ENCODE results near the gene MAPK10. TPM values are rescaled to one million over a fixed set of nuclear protein-coding genes. Genes with fewer than 3 reads are reported as not detected.

Gene MAPK10
- total RNA-seq, 4 donors from 2014 or later: 4.5 to 13.7 (median 9.8) TPM

- DNase-seq (ENCODE audit: extremely low spot score): no peak
- Histone ChIP-seq H3K9me3 (no peaks in the 10 kb centered on the region), H3K36me3 (no peaks in the 10 kb centered on the region), H3K4me1 (peaks cover 0 to 16% (median 4%) of the 10 kb centered on the region in 4 donors), H3K4me3 (no peak overlapping the region), H3K27ac (replicated peaks in 1 of 4) (no peak overlapping the region), H3K27me3 (no peaks in the 10 kb centered on the region)
- TF ChIP-seq POLR2AphosphoS5 (IDR thresholded peaks at IDR 0.05) (no peak), EP300 (IDR thresholded peaks at IDR 0.05) (no peak), CTCF (IDR thresholded peaks at IDR 0.05) (no peak), POLR2A (IDR thresholded peaks at IDR 0.05; ENCODE audit: low read depth) (no peak)
- intact Hi-C loops (cut with DNase I): no loop called here
- WGBS: 89% methylated on average over 4 of the region's 4 CpGs
Measured at GRCh38 chr4:86356425-86357210, 3.2 kb downstream of the MAPK10 start.

GRCh38 chr4:86354390-86354789 is 5.5 kb downstream of the MAPK10 start:
- Histone ChIP-seq H3K4me3 (no peak overlapping the region), H3K36me3 (no peaks in the 10 kb centered on the region), H3K4me1 (peaks cover 0 to 9% (median 0%) of the 10 kb centered on the region in 4 donors), H3K27me3 (no peaks in the 10 kb centered on the region), H3K9me3 (no peaks in the 10 kb centered on the region), H3K27ac (replicated peaks in 1 of 4) (no peak overlapping the region)
- no peak for DNase-seq (ENCODE audit: extremely low spot score)
- TF ChIP-seq POLR2A (IDR thresholded peaks at IDR 0.05; ENCODE audit: low read depth) (no peak), CTCF (IDR thresholded peaks at IDR 0.05) (no peak), POLR2AphosphoS5 (IDR thresholded peaks at IDR 0.05) (no peak), EP300 (IDR thresholded peaks at IDR 0.05) (no peak)
- intact Hi-C loops (cut with DNase I): no loop called here
- WGBS: 91% methylated on average over 2 of the region's 2 CpGs

DNA sequence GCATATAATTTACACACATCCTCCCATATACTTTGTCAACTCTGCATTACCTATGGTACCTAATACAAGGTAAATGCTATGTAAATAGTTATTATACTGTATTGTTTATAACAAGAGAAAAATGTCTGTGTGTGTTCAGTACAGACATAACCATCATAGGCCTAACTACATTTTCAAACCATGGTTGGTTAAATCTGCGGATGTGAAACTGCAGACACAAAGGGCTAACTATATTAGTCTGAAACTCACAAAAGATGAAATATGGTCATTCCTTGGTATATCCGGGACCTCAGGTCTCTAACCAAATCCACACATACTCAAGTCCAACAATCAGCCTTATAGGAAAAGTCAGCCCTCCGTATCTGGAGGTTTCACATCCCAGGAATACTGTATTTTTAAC is 13.5 kb downstream of the MAPK10 start:
- Histone ChIP-seq H3K4me3 (no peak overlapping the region), H3K27me3 (no peaks in the 10 kb centered on the region), H3K36me3 (no peaks in the 10 kb centered on the region), H3K4me1 (peaks cover 0 to 7% (median 0%) of the 10 kb centered on the region in 4 donors), H3K9me3 (peaks cover 0 to 4% (median 0%) of the 10 kb centered on the region in 4 donors), H3K27ac (replicated peaks in 1 of 4) (no peak overlapping the region)
- DNase-seq (ENCODE audit: extremely low spot score): no peak
- TF ChIP-seq EP300 (IDR thresholded peaks at IDR 0.05) (no peak), POLR2A (IDR thresholded peaks at IDR 0.05; ENCODE audit: low read depth) (no peak), CTCF (IDR thresholded peaks at IDR 0.05) (no peak), POLR2AphosphoS5 (IDR thresholded peaks at IDR 0.05) (no peak)
- 92% methylated on average over 3 of the region's 3 CpGs for WGBS
- intact Hi-C loops (cut with DNase I): no loop called here

- H3K27ac ChIP-seq (replicated peaks in 1 of 4): no peak overlapping the region
- H3K27me3 ChIP-seq: no peaks in the 10 kb centered on the region
- DNase-seq (ENCODE audit: extremely low spot score): no peak
- 90% methylated on average over 3 of the region's 3 CpGs for WGBS
- no peak overlapping the region for H3K4me3 ChIP-seq
- intact Hi-C loops (cut with DNase I): no loop called here
- H3K9me3 ChIP-seq: peaks cover 0 to 4% (median 0%) of the 10 kb centered on the region in 4 donors
- TF ChIP-seq EP300 (IDR thresholded peaks at IDR 0.05): no peak
- no peak for TF ChIP-seq POLR2AphosphoS5 (IDR thresholded peaks at IDR 0.05)
- TF ChIP-seq CTCF (IDR thresholded peaks at IDR 0.05): no peak
- TF ChIP-seq POLR2A (IDR thresholded peaks at IDR 0.05; ENCODE audit: low read depth): no peak
- peaks cover 0 to 7% (median 0%) of the 10 kb centered on the region in 4 donors for H3K4me1 ChIP-seq
- H3K36me3 ChIP-seq: no peaks in the 10 kb centered on the region
Measured at GRCh38 chr4:86344127-86344526, 15.7 kb downstream of the MAPK10 start.
